GM19324 (cell line): ENCODE measurements around the gene PRIM2.
"Not testable (repeated sequence)": the region's sequence is repeated elsewhere in the genome, so short reads cannot be mapped to it uniquely, and the experiment has no call there.

Experiments used
- ATAC-seq: cut with Tn5 transposase; IDR thresholded peaks from one replicate; pipeline ENCODE4 v1.9.1; 2021; ENCODE audit warnings: mild to moderate bottlenecking, moderate library complexity; ENCODE audit not compliant: unreplicated experiment, low FRiP score

Gene PRIM2

DNA sequence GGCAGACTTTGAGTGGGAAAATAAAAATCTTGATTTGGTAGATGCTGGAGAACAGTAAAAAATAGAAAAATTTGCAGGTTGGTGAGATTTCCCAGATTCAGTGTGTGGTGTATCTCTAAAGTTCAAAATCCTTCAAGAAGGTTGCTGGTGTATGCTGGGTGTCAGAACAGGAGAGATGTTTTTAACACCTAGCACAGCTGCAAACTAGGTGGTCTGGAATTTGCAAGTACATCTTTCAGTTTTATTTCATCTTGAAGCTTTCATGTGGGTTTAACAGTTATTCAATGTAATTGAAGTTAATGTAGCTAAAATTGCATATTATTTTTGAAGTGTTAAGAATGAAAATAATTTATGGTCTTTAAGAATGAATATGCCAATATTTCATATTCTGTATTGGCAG lies 40.9 kb downstream of the PRIM2 start:
- not testable (repeated sequence) for ATAC-seq

DNA sequence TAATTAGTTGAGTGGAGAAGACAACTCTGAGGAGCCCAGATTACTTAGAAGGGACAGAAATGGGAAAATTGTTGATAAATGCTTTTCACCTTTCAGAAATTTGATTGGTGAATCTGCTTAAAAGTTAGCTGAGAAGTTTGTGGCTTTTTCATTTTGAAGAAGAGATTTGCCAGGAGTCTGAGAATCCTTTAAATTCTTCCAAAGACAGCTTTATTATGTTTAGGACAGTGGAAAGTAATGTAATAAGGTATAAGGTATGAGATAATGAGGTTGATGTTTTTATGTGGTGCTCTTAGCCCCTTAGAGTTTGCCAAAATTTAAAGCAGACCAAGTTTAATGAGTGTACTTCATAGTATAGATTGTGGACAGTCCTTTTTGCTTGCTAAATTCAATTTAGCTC lies 42.3 kb downstream of the PRIM2 start:
- not testable (repeated sequence) for ATAC-seq

- not testable (repeated sequence) for ATAC-seq
Observed at GRCh38 chr6:57362340-57362739, 44.9 kb downstream of the PRIM2 start.

- ATAC-seq, result not testable (repeated sequence)
Observed at GRCh38 chr6:57365076-57365583, 47.7 kb downstream of the PRIM2 start.

DNA sequence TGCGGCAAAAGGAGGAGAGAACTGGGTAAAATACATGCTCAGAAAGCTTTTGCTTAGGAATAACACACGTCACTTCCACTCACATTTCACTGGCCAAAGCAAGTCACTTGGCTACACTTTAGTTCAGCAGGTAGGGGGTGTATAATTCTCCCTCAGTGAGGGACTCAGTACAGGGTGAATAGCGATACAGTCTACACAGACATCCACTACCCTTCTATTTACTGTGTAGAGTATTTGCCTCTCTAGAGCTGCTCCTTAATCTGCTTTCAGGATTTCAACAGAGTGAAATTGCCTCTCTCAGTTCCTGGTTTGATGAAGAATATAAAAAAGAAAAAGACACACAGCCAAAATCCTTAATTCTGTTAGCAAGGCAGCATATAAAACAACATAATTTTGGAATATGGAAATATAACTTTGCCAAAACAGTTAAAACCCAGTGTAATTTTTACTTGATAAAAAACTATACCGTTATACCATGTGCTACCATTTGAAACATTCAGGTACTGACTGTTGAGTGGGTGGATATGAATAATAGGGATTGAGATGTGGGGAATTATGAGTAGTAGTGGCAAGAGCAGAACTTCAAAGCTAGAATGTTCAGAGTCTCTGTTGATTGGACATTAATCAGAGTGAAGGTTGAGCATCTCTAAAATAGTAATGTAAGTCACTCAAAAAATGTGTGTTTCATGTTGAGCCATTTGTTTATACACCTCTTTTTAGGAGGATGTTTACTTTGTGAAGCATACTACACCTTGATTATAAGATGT lies 51.7 kb downstream of the PRIM2 start:
- ATAC-seq, result not testable (repeated sequence)

GRCh38 chr6:57371779-57372178 lies 54.3 kb downstream of the PRIM2 start:
- not testable (repeated sequence) for ATAC-seq

DNA sequence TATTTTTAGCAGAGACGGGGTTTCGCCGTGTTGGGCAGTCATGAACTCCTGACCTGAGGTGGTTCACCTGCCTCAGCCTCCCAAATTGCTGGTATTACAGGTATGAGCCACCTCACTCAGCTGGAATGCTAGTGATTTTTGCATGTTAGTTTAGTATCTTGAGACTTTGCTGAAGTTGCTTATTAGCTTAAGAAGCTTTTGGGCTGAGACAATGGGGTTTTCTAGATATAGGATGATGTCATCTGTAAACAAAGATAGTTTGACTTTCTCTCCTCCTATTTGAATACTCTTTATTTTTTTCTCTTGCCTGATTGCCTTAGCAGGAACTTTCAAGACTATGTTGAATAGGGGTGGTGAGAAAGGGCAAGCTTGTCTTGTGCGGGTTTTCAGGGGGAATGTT lies 57.3 kb downstream of the PRIM2 start:
- ATAC-seq, result not testable (repeated sequence)

DNA sequence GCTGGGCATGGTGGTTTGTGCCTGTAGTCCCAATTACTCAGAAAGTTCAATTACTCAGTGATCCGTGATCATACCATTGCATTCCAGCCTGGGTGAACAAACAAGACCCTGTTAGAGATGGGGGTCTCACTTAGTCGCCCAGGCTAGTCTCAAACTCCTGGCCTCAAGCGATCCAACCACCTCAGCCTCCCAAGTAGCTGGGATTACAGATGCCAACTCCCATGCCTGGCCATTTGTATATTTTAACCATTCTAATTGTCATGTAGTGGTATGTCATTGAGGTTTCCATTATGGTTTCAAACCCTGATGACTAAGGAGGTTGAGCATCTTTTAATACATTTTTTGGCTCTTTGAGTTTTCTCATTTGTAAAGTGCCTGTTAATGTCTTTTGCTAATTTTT lies 58.7 kb downstream of the PRIM2 start:
- not testable (repeated sequence) for ATAC-seq

DNA sequence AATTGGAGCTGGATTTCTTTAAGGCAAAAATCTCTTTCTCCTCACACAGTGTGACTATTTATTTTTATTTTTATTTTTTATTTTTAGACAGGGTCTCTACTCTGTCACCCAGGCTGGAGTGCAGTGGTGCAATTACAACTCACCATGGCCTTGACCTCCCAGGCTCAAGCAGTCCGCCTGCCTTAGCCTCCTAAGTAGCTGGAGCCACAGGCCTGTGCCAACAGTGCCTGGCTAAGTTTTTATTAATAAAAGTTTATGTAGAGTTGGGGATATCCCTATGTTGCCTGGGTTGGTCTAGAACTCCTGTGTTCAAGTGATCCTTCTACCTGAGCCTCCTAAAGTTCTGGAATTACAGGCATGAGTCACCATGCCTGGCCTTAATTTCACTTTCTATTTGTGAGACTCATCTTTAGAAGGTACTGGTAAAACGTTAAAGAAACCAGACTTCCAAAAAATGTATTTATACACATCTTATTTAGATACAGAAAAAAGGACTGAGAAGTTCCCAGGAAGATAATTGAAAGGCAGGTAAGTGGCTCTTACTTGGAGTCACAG lies 71.7 kb downstream of the PRIM2 start:
- ATAC-seq, result not testable (repeated sequence)

DNA sequence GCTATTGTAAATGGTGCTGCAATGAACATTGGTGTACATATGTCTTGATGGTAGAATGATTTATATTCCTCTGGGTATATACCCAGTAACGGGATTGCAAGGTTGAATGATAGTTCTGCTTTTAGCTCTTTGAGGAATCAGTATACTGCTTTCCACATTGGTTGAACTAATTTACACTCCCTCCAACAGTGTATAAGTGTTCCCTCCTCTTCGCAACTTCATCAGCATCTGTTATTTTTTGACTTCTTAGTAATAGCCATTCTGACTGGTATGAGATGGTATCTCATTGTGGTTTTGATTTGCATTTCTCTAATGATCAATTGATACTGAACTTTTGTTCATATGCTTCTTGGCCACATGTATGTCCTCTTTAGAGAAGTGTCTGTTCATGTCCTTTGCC lies 73.4 kb downstream of the PRIM2 start:
- not testable (repeated sequence) for ATAC-seq

GRCh38 chr6:57392047-57392446 lies 74.6 kb downstream of the PRIM2 start:
- ATAC-seq, result not testable (repeated sequence)

GRCh38 chr6:57419341-57419740 lies 101.9 kb downstream of the PRIM2 start:
- ATAC-seq, result not testable (repeated sequence)

GRCh38 chr6:57421503-57421902 lies 104.1 kb downstream of the PRIM2 start:
- ATAC-seq, result no peak

DNA sequence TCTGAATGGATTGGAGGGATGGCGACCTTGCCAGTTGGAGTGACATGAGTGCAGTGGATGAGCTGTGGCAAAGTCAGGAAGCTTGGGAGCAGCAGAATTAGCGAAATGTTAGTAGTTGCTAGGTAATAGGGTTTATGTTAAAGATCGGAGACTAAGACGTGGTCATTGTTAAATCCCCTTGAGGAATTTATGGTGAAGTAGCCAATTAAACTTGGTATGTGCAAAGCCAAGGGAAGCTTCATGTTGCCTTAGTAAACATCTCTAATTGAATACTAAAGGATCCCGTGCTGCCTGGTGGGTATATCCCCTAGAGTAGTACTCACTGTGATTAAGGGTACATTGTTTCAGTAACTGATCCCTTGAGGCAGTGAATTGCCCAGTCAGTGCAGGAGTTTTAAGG lies 106.0 kb downstream of the PRIM2 start:
- no peak for ATAC-seq

- ATAC-seq, result not testable (repeated sequence)
Observed at GRCh38 chr6:57431742-57432141, 114.3 kb downstream of the PRIM2 start.

DNA sequence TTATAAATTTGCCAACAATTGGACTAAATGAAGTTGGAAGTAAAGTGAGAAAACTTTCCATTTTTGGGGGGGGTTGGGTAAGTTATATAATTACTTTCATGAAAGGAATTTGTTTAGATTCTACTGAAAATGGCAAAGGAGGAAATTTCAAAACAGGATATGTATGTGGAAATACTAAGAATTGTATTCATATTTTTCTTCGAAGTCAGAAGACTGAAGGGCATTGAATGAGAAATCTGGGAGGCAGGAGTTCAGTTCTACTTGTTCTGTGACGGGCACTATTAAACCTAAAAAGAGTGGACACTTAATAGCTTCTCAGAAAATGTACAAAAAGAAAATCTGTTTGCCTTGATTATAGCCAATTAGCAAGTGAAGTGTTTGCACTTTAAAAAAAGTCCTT lies 114.7 kb downstream of the PRIM2 start:
- no peak for ATAC-seq

DNA sequence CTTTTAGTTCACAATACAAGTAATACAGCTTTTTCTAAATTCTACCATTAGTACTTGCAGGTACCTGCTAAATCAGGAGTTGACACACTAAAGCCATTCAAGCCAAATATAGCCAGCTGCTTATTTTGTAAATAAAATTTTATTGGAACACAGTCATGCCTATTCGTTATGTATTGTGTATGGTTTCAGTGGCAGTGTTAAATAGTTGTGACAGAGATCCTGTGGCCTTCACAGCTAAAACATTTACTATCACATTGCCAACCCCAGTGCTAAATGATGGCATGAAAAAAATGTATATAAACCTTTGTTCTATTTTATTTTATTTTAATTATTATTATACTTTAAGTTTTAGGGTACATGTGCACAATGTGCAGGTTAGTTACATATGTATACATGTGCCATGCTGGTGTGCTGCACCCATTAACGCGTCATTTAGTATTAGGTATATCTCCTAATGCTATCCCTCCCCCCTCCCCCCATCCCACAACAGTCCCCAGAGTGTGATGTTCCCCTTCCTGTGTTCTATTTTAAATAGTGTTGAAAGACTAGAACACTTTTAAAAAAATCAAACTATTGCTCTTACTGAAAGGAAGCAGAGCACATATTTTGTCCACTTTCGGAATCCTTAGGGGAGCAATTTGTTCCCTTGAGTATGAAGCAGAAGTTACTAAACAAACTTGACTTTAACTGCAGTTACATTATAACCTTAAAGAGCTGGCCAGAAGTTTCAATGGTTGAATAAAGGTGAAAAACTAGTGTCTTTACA lies 115.7 kb downstream of the PRIM2 start:
- ATAC-seq, result no peak

- not testable (repeated sequence) for ATAC-seq
Observed at GRCh38 chr6:57433790-57434189, 116.4 kb downstream of the PRIM2 start.

GRCh38 chr6:57434944-57435343 lies 117.5 kb downstream of the PRIM2 start:
- ATAC-seq, result no peak

DNA sequence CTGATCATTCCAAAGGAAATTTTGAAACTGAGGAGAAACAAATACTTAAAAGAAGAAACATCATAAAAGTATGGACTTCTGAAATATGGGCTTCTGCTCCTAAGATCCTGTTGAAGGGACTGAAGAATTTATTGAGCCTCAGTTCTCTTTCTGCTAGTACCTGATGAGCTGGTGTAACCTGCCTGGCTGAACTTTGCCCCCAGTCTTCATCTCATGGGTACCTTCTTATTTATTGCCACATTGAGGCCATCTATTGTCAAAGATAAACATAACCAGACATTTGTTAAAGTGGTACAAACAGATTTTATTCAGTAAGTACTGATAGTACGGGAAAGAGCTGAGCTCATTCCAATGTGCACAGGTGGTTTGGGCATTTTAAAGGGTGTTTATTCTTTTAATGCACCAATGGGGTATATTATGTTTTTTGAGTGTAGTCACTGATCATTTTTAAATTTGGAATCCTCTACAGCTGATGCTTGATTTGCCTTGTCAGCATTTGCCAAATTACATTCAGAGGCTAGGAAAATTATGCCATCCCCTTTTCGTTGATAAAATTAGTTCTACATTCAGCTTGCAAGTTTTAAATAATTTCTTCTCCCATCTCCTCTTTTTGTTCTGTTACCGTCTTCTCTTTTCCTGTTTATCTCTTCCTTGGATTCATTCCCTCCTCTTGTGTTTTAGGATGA lies 118.2 kb downstream of the PRIM2 start:
- ATAC-seq, result no peak

DNA sequence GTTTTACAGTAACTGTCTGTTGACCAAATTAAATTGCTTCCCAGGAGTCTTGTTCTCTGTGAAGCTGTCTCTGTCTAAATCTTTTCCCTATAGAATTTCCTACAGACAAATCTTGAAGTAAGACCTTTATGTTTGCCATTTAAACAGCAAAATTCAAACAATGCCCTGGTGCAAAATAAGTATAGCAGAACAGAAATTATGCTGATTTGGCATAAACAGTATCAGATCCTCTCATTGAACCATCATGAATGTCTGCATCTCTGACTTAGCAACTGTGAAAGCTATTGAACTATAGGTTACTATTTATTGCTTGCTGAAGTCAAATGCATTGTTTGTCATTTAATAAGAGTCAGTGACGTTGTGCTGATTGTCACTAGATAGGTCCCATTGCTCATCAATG lies 123.3 kb downstream of the PRIM2 start:
- ATAC-seq, result not testable (repeated sequence)
